ENCODE results near the gene UST.

The UST gene

GRCh38 chr6:149074832-149075258, 328.0 kb downstream of the UST start:
- H3K27ac ChIP-seq = no peak overlapping the region
- TF ChIP-seq ZFX (IDR thresholded peaks at IDR 0.05) (no peak), CTCF (conservative IDR thresholded peaks at IDR 0.05) (no peak)

DNA sequence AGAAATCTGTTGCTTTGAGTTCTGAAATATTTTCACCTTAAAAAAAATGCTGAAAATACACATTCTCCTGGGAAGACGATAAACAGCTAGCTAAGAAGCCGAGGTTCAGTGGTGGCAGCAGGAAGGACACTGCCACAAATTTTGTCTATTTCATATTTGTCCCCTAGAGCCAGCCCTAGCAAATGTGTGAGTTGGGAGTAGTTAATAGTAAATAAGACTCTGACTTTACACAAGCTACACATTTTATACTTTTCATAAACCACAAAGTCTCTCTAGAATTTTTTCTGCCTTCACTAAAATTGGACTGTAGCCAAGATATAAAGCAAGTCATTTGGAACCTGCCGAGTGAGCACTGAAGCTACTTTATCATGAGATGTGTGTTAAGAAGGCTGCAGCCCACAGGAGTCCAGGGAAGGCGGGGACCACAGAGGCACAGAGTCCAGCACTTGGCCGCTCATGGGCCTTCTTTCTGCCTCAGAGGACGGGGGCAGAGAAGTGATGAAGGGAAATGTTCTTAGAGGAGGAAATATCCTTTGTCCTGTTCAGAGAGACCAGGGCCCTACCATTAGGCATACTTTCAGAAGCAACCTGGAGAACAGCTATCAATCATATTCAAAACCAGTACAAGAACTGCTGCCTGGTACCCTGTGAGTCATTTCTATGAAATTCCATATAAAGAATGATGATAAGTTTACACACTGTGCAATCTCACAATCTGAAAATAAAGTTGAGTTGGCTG, 329.0 kb downstream of the UST start:
- TF ChIP-seq CTCF (conservative IDR thresholded peaks at IDR 0.05) = no peak
- no peak for TF ChIP-seq ZFX (IDR thresholded peaks at IDR 0.05)
- H3K27ac ChIP-seq = peak overlapping the region; percentile 32; the same call in 1 of the 2 replicates

DNA sequence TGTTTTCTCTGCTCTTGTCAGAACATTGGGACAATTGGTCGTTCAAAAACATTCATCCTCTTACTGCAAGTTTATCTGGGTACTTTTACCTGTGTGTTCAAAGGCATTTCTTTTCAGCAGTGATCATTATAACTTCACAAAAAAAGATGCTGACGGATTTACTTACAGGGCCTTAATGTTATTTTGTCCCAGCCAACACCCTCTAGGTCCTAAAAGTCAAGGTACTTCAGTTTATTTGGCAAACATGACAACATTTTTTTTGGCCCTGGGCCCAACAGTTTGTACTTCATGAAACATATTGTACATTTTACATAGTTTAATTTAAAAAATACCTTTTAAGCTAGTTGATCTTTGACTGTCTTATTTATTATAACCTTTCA, 329.5 kb downstream of the UST start:
- no peak for TF ChIP-seq CTCF (conservative IDR thresholded peaks at IDR 0.05)
- TF ChIP-seq ZFX (IDR thresholded peaks at IDR 0.05) = no peak
- H3K27ac ChIP-seq = no peak overlapping the region

GRCh38 chr6:149077208-149077607, 330.4 kb downstream of the UST start:
- no peak overlapping the region for H3K27ac ChIP-seq
- no peak for TF ChIP-seq ZFX (IDR thresholded peaks at IDR 0.05)
- no peak for TF ChIP-seq CTCF (conservative IDR thresholded peaks at IDR 0.05)

DNA sequence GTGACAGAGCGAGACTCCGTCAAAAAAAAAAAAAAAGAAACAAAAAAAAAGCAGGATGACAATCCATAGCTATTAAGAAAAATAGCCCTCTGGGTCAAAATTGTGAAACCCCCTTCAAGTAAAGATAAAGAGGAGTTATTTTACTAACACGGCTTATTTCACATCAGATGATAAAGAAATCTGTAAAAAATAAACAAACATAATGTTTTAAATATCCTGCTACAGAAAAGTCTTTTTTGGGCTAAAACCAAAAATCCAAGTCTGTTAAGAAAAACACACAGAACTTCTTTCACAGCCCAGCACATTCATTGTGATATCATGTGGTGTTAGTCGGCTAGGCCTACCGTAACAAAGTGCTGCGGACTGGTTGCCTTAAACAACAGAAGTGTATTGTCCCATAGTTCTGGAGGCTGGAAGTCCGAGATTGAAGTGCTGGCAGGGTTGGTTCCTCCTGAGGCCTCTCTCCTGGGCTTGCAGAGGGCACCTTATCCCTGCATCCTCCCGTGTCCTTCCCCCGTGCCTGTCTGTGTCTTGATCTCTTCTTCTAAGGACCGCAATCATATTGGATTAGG, 331.5 kb downstream of the UST start:
- H3K27ac ChIP-seq = no peak overlapping the region
- TF ChIP-seq CTCF (conservative IDR thresholded peaks at IDR 0.05) = no peak
- TF ChIP-seq ZFX (IDR thresholded peaks at IDR 0.05) = no peak

GRCh38 chr6:149079456-149079855, 332.6 kb downstream of the UST start:
- TF ChIP-seq CTCF (conservative IDR thresholded peaks at IDR 0.05) (no peak), ZFX (IDR thresholded peaks at IDR 0.05) (no peak)
- peak overlapping the region; percentile 64 for H3K27ac ChIP-seq

- TF ChIP-seq ZFX (IDR thresholded peaks at IDR 0.05) (no peak), CTCF (conservative IDR thresholded peaks at IDR 0.05) (no peak)
- H3K27ac ChIP-seq = peak overlapping the region; percentile 64
Observed at GRCh38 chr6:149079911-149080491, 333.2 kb downstream of the UST start.

Data from C4-2B (cell line).